Heart right ventricle (tissue), 16 donors: ENCODE measurements around the gene PLB1. TPM values are rescaled to one million over a fixed set of nuclear protein-coding genes. Genes with fewer than 3 reads are reported as not detected.

Experiments used
- ATAC-seq, 8 donors: fragments of 200-7000 bp; cut with Tn5 transposase; one replicate each; pipeline ENCODE4 v1.9.1; 2020; ENCODE audit warnings: mild to moderate bottlenecking in 8 of 8, moderate library complexity in 8 of 8, moderate number of reproducible peaks in 1 of 8
- DNase-seq, 2 donors: peaks; one replicate each; pipeline ENCODE4 v3.0.0-alpha.2; 2020
- H3K27ac ChIP-seq, 10 donors: fragments of 200-600 bp; sonication (generic) in 2 of 10; one replicate each; pipeline versions ENCODE4 v1.5.0 to v1.8.0; 2020 to 2022; ENCODE audit warnings: mild to moderate bottlenecking in 3 of 10
- H3K27me3 ChIP-seq, 7 donors: fragments of 200-600 bp; one replicate each; pipeline ENCODE4 v1.8.0; 2021 to 2022; ENCODE audit warnings: mild to moderate bottlenecking in 2 of 7
- H3K36me3 ChIP-seq, 9 donors: fragments of 200-600 bp; sonication (generic) in 1 of 9; one replicate each; pipeline versions ENCODE4 v1.5.0 to v1.8.0; 2020 to 2022; ENCODE audit warnings: mild to moderate bottlenecking in 2 of 9
- H3K4me1 ChIP-seq, 9 donors: fragments of 200-600 bp; sonication (generic) in 1 of 9; one replicate each; pipeline versions ENCODE4 v1.5.0 to v1.8.0; 2020 to 2022; ENCODE audit warnings: mild to moderate bottlenecking in 4 of 9
- H3K4me3 ChIP-seq, 10 donors: fragments of 200-600 bp; sonication (generic) in 2 of 10; one replicate each; pipeline versions ENCODE4 v1.5.0 to v1.8.0; 2020 to 2022; ENCODE audit warnings: mild to moderate bottlenecking in 7 of 10, moderate library complexity in 2 of 10
- H3K9me3 ChIP-seq, 11 donors: fragments of 200-600 bp in 10 of 11; sonication (generic) in 2 of 11; one replicate each; pipeline versions ENCODE4 v1.5.0 to v1.8.0; 2013 to 2022; ENCODE audit warnings: mild to moderate bottlenecking in 2 of 11, control low read depth in 1 of 11, moderate library complexity in 1 of 11
- CTCF ChIP-seq, 9 donors: fragments of 200-600 bp; sonication (generic) in 2 of 9; IDR thresholded peaks; one replicate each; pipeline versions ENCODE4 v1.5.0 to v1.8.0; 2021 to 2022; ENCODE audit warnings: antibody characterized with exemption in 9 of 9, mild to moderate bottlenecking in 5 of 9, moderate library complexity in 1 of 9
- WGBS, 2 donors: extraction: QIAGEN DNeasy Blood & Tissue Kit; methylation state at CpG; one replicate each; pipeline ENCODE4 v1.1.7; 2013; ENCODE audit warnings: inconsistent platforms in 1 of 2; 5-methylcytosine and 5-hydroxymethylcytosine counted together
- intact Hi-C, 10 donors: fragments of 100-400 bp; cut with DNase I; formaldehyde crosslinking; loops; one replicate each; pipeline versions ENCODE4 v1.11.1 to v1.14.2; 2022
- polyA plus RNA-seq, 2 donors: library from polyadenylated mRNA; stranded (reverse); fragments of 200-250 nt; gene quantifications; one replicate each; pipeline ENCODE4 v1.2.3, GENCODE V29; 2013
- total RNA-seq, 10 donors: library from RNA; stranded (reverse); fragmentation: NEBNext Ultra II Directional in 3 of 10; extraction: Animal tissue kit (Norgen Biotek cat#: 25700) in 3 of 10; gene quantifications; one replicate each; pipeline versions ENCODE4 v1.2.1 to v1.2.4, GENCODE V29; 2021 to 2023
- donor health status: Arrhythmogenic right ventricular cardiomyopathy.
- donor health status: ischemic (EF 13 %, LVEDD 7.1; RV severe dilation, severe dysfunction).
- donor health status: healthy with polysubstance abuse.
- donor health status: DM: no; HTN: yes; CAD: no.
- donor health status: DM: no; HTN: no; CAD: no.
- donor health status: ischemic (EF 25% LVEDD 6.9; RV normal size, moderate dysfunction).
- donor health status: ischemic (EF 25% LVEDD 5.7; RV mildly dilated, moderate dysfunction).
- donor health status: healthy.
- donor health status: DM: yes; HTN: yes; CAD: no.
- donor health status: Ischemic cardiomyopathy.
- donor health status: ischemic (EF 35%, LVEDD 5.7; RV mildly dilated, moderate dysfunction).
- donor health status: nonischemic (EF 11% LVEDD 7.7; RV severe dilation, severe dysfunction).
- donor health status: DM: yes; HTN: yes; CAD: no.
- donor health status: PGD.
- donor health status: ischemic (EF 29% LVEDD 5.4; RV normal size, mild dysfunction).
- donor health status: nonischemic (EF 23%, LVEDD 6.1; RV moderate dilation, normal function).

PLB1 gene
- total and polyA plus RNA-seq, 12 donors: 0.34 to 6.1 (median 1.4) TPM

GRCh38 chr2:28644760-28645159 lies 148.9 kb downstream of the PLB1 start:
- peak in 6 of 8 donors; percentile 32 to 64 (median 50) for ATAC-seq

GRCh38 chr2:28645553-28645952 lies 149.7 kb downstream of the PLB1 start:
- no peaks in the 10 kb centered on the region for H3K36me3 ChIP-seq
- ATAC-seq: no peak
- H3K27me3 ChIP-seq: no peaks in the 10 kb centered on the region
- DNase-seq: no peak
- WGBS, 2 donors: 82 to 83% methylated on average over 2 of the region's 2 CpGs
- peak overlapping the region in 4 of 10 donors; percentile 5 to 56 (median 36) for H3K27ac ChIP-seq
- peaks cover 0 to 10% (median 0%) of the 10 kb centered on the region in 9 donors for H3K4me1 ChIP-seq
- H3K4me3 ChIP-seq: no peak overlapping the region
- intact Hi-C loops: no loop called here
- no peak for TF ChIP-seq CTCF (IDR thresholded peaks at IDR 0.05)
- H3K9me3 ChIP-seq: no peaks in the 10 kb centered on the region

More at GRCh38 chr2:28644760-28645159, 148.9 kb downstream of the PLB1 start:
- Histone ChIP-seq H3K4me1 (peaks cover 0 to 10% (median 0%) of the 10 kb centered on the region in 9 donors), H3K4me3 (no peak overlapping the region), H3K27me3 (no peaks in the 10 kb centered on the region), H3K27ac (peak overlapping the region in 6 of 10 donors; percentile 5 to 83 (median 41)), H3K36me3 (no peaks in the 10 kb centered on the region), H3K9me3 (no peaks in the 10 kb centered on the region)
- WGBS, 2 donors: 78 to 84% methylated on average over 7 of the region's 7 CpGs
- DNase-seq: no peak
- TF ChIP-seq CTCF (IDR thresholded peaks at IDR 0.05): no peak
- intact Hi-C loops: no loop called here

GRCh38 chr2:28647682-28648081 lies 151.8 kb downstream of the PLB1 start:
- intact Hi-C loops: no loop called here
- 86 to 91% methylated on average over 4 of the region's 4 CpGs for WGBS, 2 donors
- peaks cover 0 to 10% (median 0%) of the 10 kb centered on the region in 9 donors for H3K4me1 ChIP-seq
- no peak overlapping the region for H3K27ac ChIP-seq
- H3K9me3 ChIP-seq: no peaks in the 10 kb centered on the region
- H3K4me3 ChIP-seq: no peak overlapping the region
- DNase-seq (no peak), ATAC-seq (no peak)
- no peaks in the 10 kb centered on the region for H3K27me3 ChIP-seq
- H3K36me3 ChIP-seq: no peaks in the 10 kb centered on the region
- no peak for TF ChIP-seq CTCF (IDR thresholded peaks at IDR 0.05)

GRCh38 chr2:28648147-28648546 lies 152.3 kb downstream of the PLB1 start:
- H3K4me1 ChIP-seq: peaks cover 0 to 10% (median 0%) of the 10 kb centered on the region in 9 donors
- H3K27ac ChIP-seq: peak overlapping the region in 2 of 10 donors; percentile 29 to 41
- H3K9me3 ChIP-seq: no peaks in the 10 kb centered on the region
- no peak for TF ChIP-seq CTCF (IDR thresholded peaks at IDR 0.05)
- H3K36me3 ChIP-seq: no peaks in the 10 kb centered on the region
- peak in 7 of 8 donors; percentile 35 to 78 (median 61) for ATAC-seq
- no peak overlapping the region for H3K4me3 ChIP-seq
- intact Hi-C loops: no loop called here
- no peaks in the 10 kb centered on the region for H3K27me3 ChIP-seq
- DNase-seq: no peak
- WGBS, 2 donors: 66 to 76% methylated on average over 3 of the region's 3 CpGs
